PC-3 (cell line): Measurements from ENCODE around the gene PSMD13.

Experiments used
- CTCF ChIP-seq: fragments of 300-600 bp; sonication (generic); conservative IDR thresholded peaks from 2 replicates; pipeline ENCODE4 v1.5.1; 2017; ENCODE audit warnings: antibody characterized with exemption, low read depth, mild to moderate bottlenecking, low read length
- EZH2 ChIP-seq: fragments of 300-600 bp; sonication (generic); IDR thresholded peaks from one replicate; pipeline ENCODE4 v1.6.1; 2017; ENCODE audit warnings: antibody characterized with exemption, mild to moderate bottlenecking, low read length; ENCODE audit not compliant: unreplicated experiment

DNA sequence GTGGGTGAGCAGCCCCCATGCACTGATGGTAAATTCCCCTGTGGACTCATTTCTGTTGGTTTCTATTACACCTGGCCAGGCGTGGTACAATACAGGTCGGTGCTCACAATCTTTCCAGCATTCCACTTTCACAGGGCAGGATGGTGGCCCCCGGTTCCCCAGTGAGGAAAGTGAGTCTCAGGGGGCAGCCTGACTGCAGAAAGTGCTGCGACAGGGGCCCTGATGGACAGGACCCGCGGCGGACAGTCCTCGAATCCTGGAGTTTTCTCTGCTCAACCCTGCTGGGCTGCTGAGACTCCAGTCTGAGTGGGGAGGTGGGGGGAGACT lies 49.1 kb downstream of the PSMD13 start:
- TF ChIP-seq CTCF = no peak
- no peak for TF ChIP-seq EZH2
